HG03469 (cell line): ENCODE data around the gene GOLGA8J.
"Not testable (repeated sequence)": the region's sequence is repeated elsewhere in the genome, so short reads cannot be mapped to it uniquely, and the experiment has no call there.

Source experiments
- ATAC-seq: cut with Tn5 transposase; IDR thresholded peaks from one replicate; pipeline ENCODE4 v1.9.1; 2021; ENCODE audit warnings: mild to moderate bottlenecking, moderate library complexity, moderate number of reproducible peaks; ENCODE audit not compliant: unreplicated experiment

GOLGA8J gene

DNA sequence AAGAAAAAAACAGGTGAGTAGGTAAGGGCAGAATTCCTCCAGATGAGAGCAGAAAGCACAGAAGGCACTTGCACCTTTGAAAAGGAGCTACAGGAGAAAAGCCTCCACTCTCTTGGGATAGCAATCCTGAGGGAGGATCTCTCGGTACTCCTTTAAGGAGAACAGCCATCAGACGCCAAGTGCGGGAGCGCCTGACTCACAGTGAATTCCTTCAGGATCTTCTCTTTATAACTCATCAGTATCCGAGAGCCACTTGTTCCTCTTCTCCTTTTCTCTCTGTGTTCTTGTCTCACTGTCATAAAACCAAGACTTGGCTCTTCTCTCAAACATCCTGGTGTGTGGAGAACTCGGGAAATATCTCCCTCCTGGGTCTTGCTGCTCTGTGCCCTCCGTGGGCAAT, 10.1 kb upstream of the GOLGA8J start:
- no peak for ATAC-seq

DNA sequence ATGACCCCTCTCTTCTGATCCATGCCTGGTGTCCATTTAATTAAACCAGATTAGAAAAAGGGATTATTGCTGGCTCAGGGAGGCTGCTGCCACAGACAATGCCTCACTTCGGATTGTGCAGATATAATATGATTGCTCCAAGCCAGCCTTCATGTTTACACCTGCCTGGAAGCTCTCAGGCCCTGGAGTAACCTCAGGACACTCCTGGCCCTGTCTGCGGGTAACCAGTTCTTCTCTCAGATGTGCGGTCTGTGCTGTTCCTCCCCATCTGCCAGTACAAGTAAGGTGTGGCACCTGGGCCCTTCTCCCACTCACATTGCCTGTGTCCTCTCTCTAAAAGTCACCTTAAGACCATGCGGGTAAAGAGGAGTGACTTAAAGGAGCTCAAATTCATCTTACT, 8.8 kb upstream of the GOLGA8J start:
- ATAC-seq: no peak

DNA sequence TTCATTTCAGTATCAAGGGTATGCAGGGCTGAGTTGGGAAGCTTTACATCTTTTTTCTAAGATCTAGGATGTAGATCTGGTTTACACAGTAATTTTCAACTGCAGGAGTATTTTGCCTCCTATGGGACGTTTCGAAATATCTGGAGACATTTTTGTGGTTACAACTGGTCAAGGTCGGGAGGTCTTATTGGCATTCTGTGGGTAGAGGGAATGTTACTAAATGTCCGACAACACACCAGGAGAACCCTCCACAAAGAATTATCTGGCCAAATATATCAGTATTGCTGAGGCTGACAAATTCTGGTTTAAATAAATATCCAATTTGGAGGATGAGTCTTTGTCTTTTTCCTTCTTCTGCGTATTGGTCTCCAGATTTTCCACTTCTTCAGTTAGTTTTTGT, 1.9 kb upstream of the GOLGA8J start:
- not testable (repeated sequence) for ATAC-seq

DNA sequence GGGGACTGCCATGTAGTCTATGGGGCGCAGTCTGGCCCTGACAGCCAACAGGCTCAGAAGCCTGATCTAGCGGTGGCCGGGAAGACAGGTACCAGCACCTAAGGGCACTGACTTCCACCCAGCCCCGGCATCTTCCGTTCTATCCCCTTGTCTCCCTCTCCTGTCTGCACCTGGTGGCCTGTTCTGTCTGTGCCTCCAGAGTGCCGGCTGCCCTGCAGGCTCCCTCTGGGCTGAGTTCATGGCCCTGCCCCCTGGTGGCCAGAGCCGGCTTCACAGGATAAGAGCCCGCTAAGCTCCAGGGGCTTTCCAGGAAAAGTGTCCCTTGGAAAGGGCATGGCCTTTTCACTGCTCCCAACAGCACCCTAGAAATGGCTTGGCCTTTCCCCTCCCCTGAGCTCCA, 15.1 kb downstream of the GOLGA8J start:
- ATAC-seq: not testable (repeated sequence)

DNA sequence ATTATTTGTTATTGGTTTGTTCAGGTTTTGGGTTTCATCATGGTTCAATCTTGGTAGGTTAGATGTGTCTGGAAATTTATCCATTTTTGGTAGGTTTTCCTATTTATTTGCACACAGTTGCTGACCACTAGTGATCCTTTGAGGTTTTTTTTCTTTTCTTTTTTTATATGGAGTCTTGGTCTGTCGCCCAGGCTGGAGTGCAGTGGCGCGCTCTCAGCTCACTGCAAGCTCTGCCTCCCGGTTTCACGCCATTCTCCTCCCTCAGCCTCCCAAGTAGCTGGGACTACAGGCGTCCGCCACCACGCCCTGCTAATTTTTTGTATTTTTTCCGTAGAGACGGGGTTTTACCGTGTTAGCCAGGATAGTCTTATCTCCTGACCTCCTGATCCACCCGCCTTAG, 20.1 kb downstream of the GOLGA8J start:
- ATAC-seq: not testable (repeated sequence)

DNA sequence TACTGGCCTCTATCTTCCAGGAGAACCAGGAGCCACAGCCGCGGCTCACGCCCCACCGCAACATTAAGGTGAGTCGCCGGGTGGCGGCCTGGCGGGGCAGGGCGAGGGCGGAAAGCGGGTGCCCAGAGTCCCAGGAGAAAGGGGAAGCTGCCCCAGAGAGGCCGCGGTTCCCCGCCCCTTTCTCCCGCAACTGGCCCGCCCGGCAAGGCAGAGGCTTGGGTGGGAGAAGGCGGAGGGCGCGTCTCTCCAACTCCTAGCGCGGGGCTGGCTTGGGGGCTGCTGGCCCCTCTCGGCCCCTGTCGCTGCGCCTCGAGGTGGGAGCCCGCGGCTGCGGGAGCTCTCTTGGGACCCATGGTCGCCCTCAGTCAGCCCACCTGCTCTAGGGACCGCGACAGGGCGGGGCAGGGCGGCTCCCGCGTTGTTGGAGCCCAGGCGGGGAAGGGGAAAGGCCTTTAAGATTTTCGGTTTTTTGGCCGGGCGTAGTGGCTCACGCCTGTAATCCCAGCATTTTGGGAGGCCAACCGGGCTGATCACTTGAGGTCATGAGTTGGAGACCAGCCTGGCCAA, 21.3 kb downstream of the GOLGA8J start:
- ATAC-seq: not testable (repeated sequence)

DNA sequence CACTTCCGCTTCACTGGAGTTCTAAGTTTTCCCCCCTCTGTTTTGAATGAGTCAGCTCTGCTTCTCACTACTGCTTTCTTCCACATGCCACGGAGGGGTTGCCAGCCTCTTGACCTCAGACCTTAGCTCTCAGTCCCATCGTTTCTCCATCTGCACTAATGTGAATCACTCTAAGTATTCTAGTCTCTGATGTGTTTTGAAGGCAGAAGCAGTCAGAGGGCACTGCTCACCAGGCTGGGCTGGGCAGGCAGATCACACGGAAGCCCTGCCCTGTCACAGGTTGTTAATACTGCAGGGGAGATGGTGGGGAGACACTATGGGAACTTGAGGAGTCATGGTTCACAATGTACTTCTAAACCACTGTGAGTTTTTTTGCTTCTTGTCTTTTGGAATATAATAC, 27.8 kb downstream of the GOLGA8J start:
- not testable (repeated sequence) for ATAC-seq

DNA sequence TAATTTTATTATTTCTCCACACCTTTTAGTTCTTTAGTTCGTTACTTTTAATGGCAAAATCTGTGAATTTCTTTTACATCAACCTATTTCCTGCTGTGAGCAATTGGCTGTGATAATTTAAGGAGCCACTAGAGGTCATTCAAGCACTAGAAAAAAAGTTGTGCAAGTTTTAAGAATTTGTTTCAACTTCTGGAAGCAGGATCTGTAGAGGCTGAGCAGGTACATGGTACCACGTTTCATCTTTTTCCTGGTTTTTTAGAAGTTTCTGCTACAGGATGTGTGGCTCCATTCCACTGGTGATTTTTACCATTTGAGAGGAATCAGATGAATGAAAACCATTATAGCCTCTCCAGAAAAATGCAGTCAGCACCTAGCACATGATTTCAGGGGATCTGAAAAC, 47.3 kb downstream of the GOLGA8J start:
- ATAC-seq: not testable (repeated sequence)

DNA sequence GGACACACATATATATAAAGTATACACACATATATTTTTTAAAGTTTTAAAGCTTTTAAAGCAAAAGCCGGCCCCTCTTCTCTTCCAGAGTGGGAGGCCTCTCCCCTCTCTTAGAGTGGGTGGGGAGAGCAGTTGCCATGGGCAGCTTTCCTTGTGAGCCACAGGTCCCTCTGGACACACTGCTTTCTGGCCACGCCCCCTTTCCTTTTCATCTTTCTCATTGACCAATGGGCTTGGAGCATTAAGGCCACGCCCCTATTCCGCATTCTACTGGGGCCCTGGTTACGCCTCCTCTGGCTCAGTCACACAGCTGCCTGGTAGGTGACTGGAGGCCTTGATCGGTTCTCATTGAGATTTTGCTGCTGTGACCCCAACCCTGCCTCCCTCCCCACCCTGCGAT, 52.0 kb downstream of the GOLGA8J start, which contains the start of gene GOLGA8T:
Gene GOLGA8T, plus strand, starts transcription at position 301 of the 400 bp plus-strand sequence. Its CDS starts 98 bp downstream, at position 399.
- not testable (repeated sequence) for ATAC-seq
